KMS-11 (cell line): ENCODE data around the gene PLEKHB2.
A peak's percentile ranks its signal among the peaks of the same experiment; 100 is the strongest.

Source experiments
- H2AFZ ChIP-seq: fragments of 200-600 bp; sonication (generic); 2 replicates; pipeline ENCODE4 v1.6.1; 2016; ENCODE audit warnings: antibody characterized with exemption, mixed run types, low read depth
- H3K27ac ChIP-seq: fragments of 200-600 bp; sonication (generic); 2 replicates; pipeline ENCODE4 v1.6.1; 2016; ENCODE audit warnings: mild to moderate bottlenecking, mixed run types
- H3K27me3 ChIP-seq: fragments of 200-600 bp; sonication (generic); 2 replicates; pipeline ENCODE4 v1.6.1; 2017; ENCODE audit warnings: mild to moderate bottlenecking, low read depth, mixed run types, moderate library complexity; ENCODE audit not compliant: insufficient read depth
- H3K36me3 ChIP-seq: fragments of 200-600 bp; sonication (generic); 2 replicates; pipeline ENCODE4 v1.6.1; 2017; ENCODE audit warnings: mild to moderate bottlenecking, mixed run types; ENCODE audit not compliant: insufficient read depth
- H3K4me1 ChIP-seq: fragments of 200-600 bp; sonication (generic); 2 replicates; pipeline ENCODE4 v1.6.1; 2016; ENCODE audit warnings: mild to moderate bottlenecking, low read depth, mixed run types; ENCODE audit not compliant: poor library complexity, severe bottlenecking
- H3K4me2 ChIP-seq: fragments of 200-600 bp; sonication (generic); 2 replicates; pipeline ENCODE4 v1.7.0; 2016; ENCODE audit warnings: mild to moderate bottlenecking, mixed run types
- H3K4me3 ChIP-seq: fragments of 200-600 bp; sonication (generic); IDR thresholded peaks from 2 replicates; pipeline ENCODE4 v1.6.1; 2017; ENCODE audit warnings: low read depth, low read length, mixed read lengths; ENCODE audit not compliant: insufficient read depth
- H3K79me2 ChIP-seq: fragments of 200-600 bp; sonication (generic); 2 replicates; pipeline ENCODE4 v1.6.1; 2016; ENCODE audit warnings: low read depth, mixed run types; ENCODE audit not compliant: insufficient read depth
- H3K9ac ChIP-seq: fragments of 200-600 bp; sonication (generic); 2 replicates; pipeline ENCODE4 v1.6.1; 2016; ENCODE audit warnings: mild to moderate bottlenecking, mixed run types
- H4K20me1 ChIP-seq: fragments of 200-600 bp; sonication (generic); 2 replicates; pipeline ENCODE4 v1.6.1; 2016; ENCODE audit warnings: mild to moderate bottlenecking, mixed run types; ENCODE audit not compliant: insufficient read depth
- CTCF ChIP-seq: fragments of 200-600 bp; sonication (generic); conservative IDR thresholded peaks from 2 replicates; pipeline ENCODE4 v1.6.1; 2017; ENCODE audit warnings: low read depth, mild to moderate bottlenecking, antibody characterized with exemption, low read length, moderate library complexity, mixed read lengths

PLEKHB2 gene

GRCh38 chr2:131094463-131095281 lies 10.5 kb upstream of the PLEKHB2 start:
- Histone ChIP-seq H3K27ac (peak overlapping the region; percentile 90; the same call in 1 of the 2 replicates), H3K9ac (no peak overlapping the region; the same call in 1 of the 2 replicates)
- TF ChIP-seq CTCF: no peak

GRCh38 chr2:131103165-131103564 lies 2.0 kb upstream of the PLEKHB2 start:
- H3K27me3 ChIP-seq: no peaks in the 10 kb centered on the region
- H3K4me3 ChIP-seq: no peak overlapping the region
- no peak overlapping the region for H3K9ac ChIP-seq
- no peak overlapping the region for H2AFZ ChIP-seq
- no peak for TF ChIP-seq CTCF
- H3K4me1 ChIP-seq: peaks cover 28% of the 10 kb centered on the region
- H3K27ac ChIP-seq: no peak overlapping the region
- no peaks in the 10 kb centered on the region for H4K20me1 ChIP-seq
- peaks cover 30% of the 10 kb centered on the region for H3K79me2 ChIP-seq
- no peak overlapping the region for H3K4me2 ChIP-seq
- no peaks in the 10 kb centered on the region for H3K36me3 ChIP-seq

More at GRCh38 chr2:131094463-131095281, 10.5 kb upstream of the PLEKHB2 start:
- H3K36me3 ChIP-seq: no peaks in the 10 kb centered on the region
- peak overlapping the region; percentile 59 for H3K4me3 ChIP-seq
- peaks cover 31% of the 10 kb centered on the region for H3K79me2 ChIP-seq
- H2AFZ ChIP-seq: peak overlapping the region; percentile 94; the same call in 1 of the 2 replicates
- peak overlapping the region; percentile 54; the same call in 1 of the 2 replicates for H3K4me2 ChIP-seq
- H4K20me1 ChIP-seq: peaks cover 4% of the 10 kb centered on the region; the same call in 1 of the 2 replicates
- H3K4me1 ChIP-seq: peaks cover 26% of the 10 kb centered on the region
- no peaks in the 10 kb centered on the region for H3K27me3 ChIP-seq

GRCh38 chr2:131104487-131105155 lies 515 bp upstream of the PLEKHB2 start:
- H2AFZ ChIP-seq: peak overlapping the region; percentile 87
- H3K4me2 ChIP-seq: peak overlapping the region; percentile 90
- H3K9ac ChIP-seq: peak overlapping the region; percentile 90
- H3K4me1 ChIP-seq: peaks cover 28% of the 10 kb centered on the region
- peak overlapping the region; percentile 99 for H3K27ac ChIP-seq
- H4K20me1 ChIP-seq: no peaks in the 10 kb centered on the region
- no peak for TF ChIP-seq CTCF
- peaks cover 45% of the 10 kb centered on the region for H3K79me2 ChIP-seq
- no peaks in the 10 kb centered on the region for H3K36me3 ChIP-seq
- no peak overlapping the region for H3K4me3 ChIP-seq
- H3K27me3 ChIP-seq: no peaks in the 10 kb centered on the region

- no peaks in the 10 kb centered on the region for H3K27me3 ChIP-seq
- H3K36me3 ChIP-seq: no peaks in the 10 kb centered on the region
- TF ChIP-seq CTCF: no peak
- H3K4me2 ChIP-seq: peak overlapping the region; percentile 90
- peak overlapping the region; percentile 99 for H3K27ac ChIP-seq
- H3K4me3 ChIP-seq: peak overlapping the region; percentile 57
- H3K4me1 ChIP-seq: peaks cover 28% of the 10 kb centered on the region
- no peaks in the 10 kb centered on the region for H4K20me1 ChIP-seq
- peak overlapping the region; percentile 90 for H3K9ac ChIP-seq
- peaks cover 60% of the 10 kb centered on the region for H3K79me2 ChIP-seq
- H2AFZ ChIP-seq: peak overlapping the region; percentile 87; the same call in 1 of the 2 replicates
Observed at GRCh38 chr2:131105950-131106801, 1.0 kb downstream of the PLEKHB2 start.
